ENCODE results near the gene TTYH2. TPM values are rescaled to one million over a fixed set of nuclear protein-coding genes. Genes with fewer than 3 reads are reported as not detected.

The TTYH2 gene
- total RNA-seq, 1 donor from 2014 or later: 0.69 TPM

DNA sequence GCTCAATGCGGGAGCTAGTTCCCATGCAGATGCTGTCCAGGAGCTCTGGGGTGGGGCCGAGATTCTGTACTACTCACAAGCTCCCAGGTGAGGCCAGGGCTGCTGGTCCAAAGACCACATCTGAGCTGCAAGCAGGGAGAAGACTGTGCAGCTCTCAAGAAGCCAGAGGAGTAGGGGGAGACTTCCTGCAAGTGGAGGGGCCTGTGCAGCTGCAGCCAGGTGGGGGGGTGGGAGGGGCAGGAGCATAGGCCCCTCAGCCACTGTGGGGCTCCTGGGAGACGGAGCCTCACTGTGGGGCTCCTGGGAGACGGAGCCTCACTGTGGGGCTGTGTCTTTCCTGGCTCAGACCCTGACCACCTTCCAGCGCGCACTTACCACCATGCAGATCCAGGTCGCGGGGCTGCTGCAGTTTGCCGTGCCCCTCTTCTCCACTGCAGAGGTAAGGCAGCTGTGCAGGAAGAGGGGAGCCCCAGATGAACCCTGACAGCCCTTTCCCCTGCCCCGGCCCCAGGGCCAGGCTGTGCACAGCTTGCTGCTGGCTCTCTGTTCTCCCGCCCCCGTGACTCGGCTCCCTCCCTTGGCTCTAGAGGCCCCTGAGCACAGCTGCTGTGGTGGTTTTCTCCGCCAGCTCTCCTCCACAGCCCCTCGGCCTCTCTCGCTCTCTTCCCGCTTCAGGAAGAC lies 36.4 kb downstream of the TTYH2 start:
- no peak for DNase-seq (ENCODE audit: low spot score, unreplicated experiment)
- no peaks in the 10 kb centered on the region for H3K4me1 Mint-ChIP-seq (ENCODE audit: low read depth)
- H3K27ac Mint-ChIP-seq: no peak overlapping the region
- no peak overlapping the region for H3K4me3 Mint-ChIP-seq (ENCODE audit: low read depth)
- no peak for TF ChIP-seq CTCF (IDR thresholded peaks at IDR 0.05; ENCODE audit: unreplicated experiment)
- no peaks in the 10 kb centered on the region for H3K36me3 Mint-ChIP-seq (ENCODE audit: insufficient read depth)
- H3K27me3 Mint-ChIP-seq: peaks cover 19% of the 10 kb centered on the region
- H3K9me3 Mint-ChIP-seq (ENCODE audit: low read depth): peaks cover 3% of the 10 kb centered on the region

DNA sequence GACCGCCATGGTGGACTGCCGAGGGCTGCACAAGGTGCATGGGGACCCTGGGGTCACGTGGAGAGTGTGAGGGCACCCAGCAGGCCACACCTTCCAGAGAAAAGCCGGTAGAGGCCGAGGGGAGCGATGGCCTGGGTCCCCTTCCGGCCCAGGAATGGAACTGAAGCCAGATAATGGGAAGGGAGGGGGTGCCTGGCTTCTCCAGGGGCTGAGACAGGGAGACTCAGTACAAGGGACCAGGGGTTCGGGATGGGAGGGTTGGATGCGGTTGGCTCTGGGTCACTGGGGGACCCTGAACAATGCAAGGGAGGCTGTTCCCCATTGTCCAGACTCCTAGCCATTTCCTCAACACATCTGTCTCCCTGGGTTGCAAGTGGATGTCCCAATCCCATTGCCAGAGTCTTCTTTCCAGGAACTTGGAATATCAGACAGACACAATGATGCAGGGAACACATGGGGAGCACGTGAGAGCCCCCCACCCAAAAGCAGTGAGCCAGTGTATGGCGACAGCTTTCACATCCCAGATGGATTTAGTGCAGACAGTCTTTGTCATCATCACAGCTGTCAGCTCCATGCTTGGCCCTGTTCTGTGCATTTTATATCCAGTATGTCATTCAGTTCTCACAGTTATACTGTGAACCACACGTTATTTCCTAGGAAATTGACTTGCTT lies 37.1 kb downstream of the TTYH2 start:
- Mint-ChIP-seq H3K9me3 (ENCODE audit: low read depth) (peaks cover 3% of the 10 kb centered on the region), H3K36me3 (ENCODE audit: insufficient read depth) (no peaks in the 10 kb centered on the region), H3K27ac (no peak overlapping the region), H3K27me3 (peaks cover 18% of the 10 kb centered on the region), H3K4me1 (ENCODE audit: low read depth) (no peaks in the 10 kb centered on the region), H3K4me3 (ENCODE audit: low read depth) (no peak overlapping the region)
- no peak for TF ChIP-seq CTCF (IDR thresholded peaks at IDR 0.05; ENCODE audit: unreplicated experiment)
- no peak for DNase-seq (ENCODE audit: low spot score, unreplicated experiment)

DNA sequence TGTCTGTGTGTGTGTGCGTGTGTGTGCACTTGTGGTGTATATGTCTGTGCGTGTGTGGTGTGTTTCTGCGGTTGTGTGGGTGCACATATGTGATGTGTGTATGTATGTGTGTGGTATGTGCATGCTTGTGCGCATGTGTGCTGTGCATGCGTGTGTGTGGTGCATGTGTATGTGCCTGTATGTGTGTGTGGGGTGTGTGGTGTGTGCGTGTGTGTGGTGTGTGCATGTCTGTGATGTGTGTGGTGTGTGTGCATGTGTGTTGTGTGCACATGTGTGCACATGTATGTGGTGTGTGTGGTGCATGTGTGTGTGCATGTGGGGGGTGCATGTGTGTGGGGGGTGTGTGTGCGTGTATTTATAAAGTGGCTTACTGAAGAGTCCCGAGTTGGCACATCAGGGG lies 37.7 kb downstream of the TTYH2 start:
- no peak overlapping the region for H3K4me3 Mint-ChIP-seq (ENCODE audit: low read depth)
- peaks cover 3% of the 10 kb centered on the region for H3K9me3 Mint-ChIP-seq (ENCODE audit: low read depth)
- no peak overlapping the region for H3K27ac Mint-ChIP-seq
- no peak for DNase-seq (ENCODE audit: low spot score, unreplicated experiment)
- peaks cover 14% of the 10 kb centered on the region for H3K27me3 Mint-ChIP-seq
- H3K36me3 Mint-ChIP-seq (ENCODE audit: insufficient read depth): no peaks in the 10 kb centered on the region
- no peak for TF ChIP-seq CTCF (IDR thresholded peaks at IDR 0.05; ENCODE audit: unreplicated experiment)
- no peaks in the 10 kb centered on the region for H3K4me1 Mint-ChIP-seq (ENCODE audit: low read depth)

DNA sequence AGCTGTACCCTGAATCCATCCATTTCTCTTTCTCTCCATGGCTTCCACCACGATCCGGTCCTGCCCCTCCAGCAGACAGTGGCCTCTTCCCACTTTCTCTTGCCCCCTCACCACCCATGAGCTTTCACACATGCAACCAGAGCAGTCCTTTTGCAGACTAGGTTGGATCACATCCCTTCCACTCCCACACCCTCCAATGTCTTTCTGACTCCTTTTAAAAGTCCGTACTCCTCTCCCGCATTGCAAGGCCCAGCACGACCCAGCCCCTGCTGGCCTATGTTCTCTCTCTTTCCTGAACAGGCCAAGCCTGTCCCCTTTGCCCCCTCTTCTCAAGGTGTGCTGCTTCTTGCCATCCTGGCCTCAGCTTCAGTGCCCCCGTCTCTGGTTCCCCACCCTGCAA lies 38.2 kb downstream of the TTYH2 start:
- H3K27ac Mint-ChIP-seq: no peak overlapping the region
- no peaks in the 10 kb centered on the region for H3K4me1 Mint-ChIP-seq (ENCODE audit: low read depth)
- DNase-seq (ENCODE audit: low spot score, unreplicated experiment): no peak
- no peak for TF ChIP-seq CTCF (IDR thresholded peaks at IDR 0.05; ENCODE audit: unreplicated experiment)
- no peak overlapping the region for H3K4me3 Mint-ChIP-seq (ENCODE audit: low read depth)
- peaks cover 10% of the 10 kb centered on the region for H3K27me3 Mint-ChIP-seq
- H3K9me3 Mint-ChIP-seq (ENCODE audit: low read depth): peaks cover 1% of the 10 kb centered on the region
- no peaks in the 10 kb centered on the region for H3K36me3 Mint-ChIP-seq (ENCODE audit: insufficient read depth)

GRCh38 chr17:74252211-74252610 lies 38.8 kb downstream of the TTYH2 start:
- Mint-ChIP-seq H3K36me3 (ENCODE audit: insufficient read depth) (no peaks in the 10 kb centered on the region), H3K4me3 (ENCODE audit: low read depth) (no peak overlapping the region), H3K27me3 (peaks cover 13% of the 10 kb centered on the region), H3K4me1 (ENCODE audit: low read depth) (no peaks in the 10 kb centered on the region), H3K9me3 (ENCODE audit: low read depth) (no peaks in the 10 kb centered on the region), H3K27ac (no peak overlapping the region)
- TF ChIP-seq CTCF (IDR thresholded peaks at IDR 0.05; ENCODE audit: unreplicated experiment): no peak
- no peak for DNase-seq (ENCODE audit: low spot score, unreplicated experiment)
